ENCODE measurements around the gene KBTBD4.

The KBTBD4 gene

GRCh38 chr11:47524291-47524874 is 54.4 kb downstream of the KBTBD4 start:
- ChIA-PET CTCF (interaction anchor here (0.9 to 2.1 kb wide), 9 partner anchors 9 to 112 kb away, joined by 3 to 5 read pairs (median 3); no protein-coding TSS in a partner anchor), POLR2A (no interaction called here)
- no peak for DNase-seq (ENCODE audit: extremely low spot score)
- TF ChIP-seq CTCF (IDR thresholded peaks at IDR 0.05; ENCODE audit: control extremely low read depth, extremely low read depth, low read depth, missing control alignments): no peak

GRCh38 chr11:47523490-47524225 is 55.1 kb downstream of the KBTBD4 start:
- no peak for TF ChIP-seq CTCF (IDR thresholded peaks at IDR 0.05; ENCODE audit: control extremely low read depth, extremely low read depth, low read depth, missing control alignments)
- ChIA-PET CTCF (interaction anchor here (0.7 to 2.6 kb wide), 6 partner anchors 8 to 258 kb away, joined by 3 to 12 read pairs (median 4); no protein-coding TSS in a partner anchor), POLR2A (interaction anchor here (0.6 kb wide), 2 partner anchors 9 to 123 kb away, joined by 6 read pairs; no protein-coding TSS in a partner anchor)
- no peak for DNase-seq (ENCODE audit: extremely low spot score)

Data from GM10248 (cell line).